GM19328 (cell line): ENCODE results near the gene LCE3D.
"Not testable (repeated sequence)": the region's sequence is repeated elsewhere in the genome, so short reads cannot be mapped to it uniquely, and the experiment has no call there.

Experiments
- ATAC-seq: cut with Tn5 transposase; IDR thresholded peaks from one replicate; pipeline ENCODE4 v1.9.1; 2021; ENCODE audit warnings: mild to moderate bottlenecking, moderate library complexity; ENCODE audit not compliant: unreplicated experiment

LCE3D gene

GRCh38 chr1:152580433-152580832 lies at the start of gene LCE3D:
LCE3D (minus strand) TSS chr1:152580516; CDS start chr1:152579936, 580 bp downstream.
- no peak for ATAC-seq

GRCh38 chr1:152626744-152627143 lies 46.4 kb upstream of the LCE3D start:
- no peak for ATAC-seq

GRCh38 chr1:152623203-152623844 lies 43.0 kb upstream of the LCE3D start:
- no peak for ATAC-seq

- ATAC-seq: no peak
These were observed 42.5 kb upstream of the LCE3D start, which contains the start of gene LCE3A for GRCh38 chr1:152622803-152623202. LCE3A (minus strand) TSS chr1:152623103; CDS start chr1:152623103, 0 bp downstream.

- ATAC-seq: no peak
These were observed 41.7 kb upstream of the LCE3D start for GRCh38 chr1:152621993-152622392.

GRCh38 chr1:152613511-152613910 lies 33.2 kb upstream of the LCE3D start, which contains the start of gene LCE3B:
LCE3B (plus strand) TSS chr1:152613811; CDS start chr1:152613811, 0 bp downstream.
- no peak for ATAC-seq

GRCh38 chr1:152599934-152600333 lies 19.6 kb upstream of the LCE3D start, which contains the start of gene LCE3C:
LCE3C (plus strand) TSS chr1:152600234; CDS start chr1:152600732, 498 bp downstream.
- no peak for ATAC-seq

- ATAC-seq: no peak
These were observed 16.7 kb upstream of the LCE3D start for GRCh38 chr1:152596986-152597385.

GRCh38 chr1:152585586-152585985 lies 5.3 kb upstream of the LCE3D start:
- no peak for ATAC-seq

GRCh38 chr1:152582647-152583046 lies 2.3 kb upstream of the LCE3D start:
- ATAC-seq: no peak

GRCh38 chr1:152579526-152579925 lies 790 bp downstream of the LCE3D start:
- ATAC-seq: not testable (repeated sequence)

GRCh38 chr1:152577168-152577567 lies 3.1 kb downstream of the LCE3D start:
- ATAC-seq: no peak

- ATAC-seq: no peak
These were observed 13.6 kb downstream of the LCE3D start, which contains the start of gene LCE3E for GRCh38 chr1:152566681-152567080. LCE3E (minus strand) TSS chr1:152566780; CDS start chr1:152566208, 572 bp downstream.

- ATAC-seq: no peak
These were observed 14.6 kb downstream of the LCE3D start for GRCh38 chr1:152565535-152566215.

- ATAC-seq: no peak
These were observed 15.2 kb downstream of the LCE3D start for GRCh38 chr1:152565115-152565514.

- not testable (repeated sequence) for ATAC-seq
These were observed 32.0 kb downstream of the LCE3D start for GRCh38 chr1:152548358-152548757.

- no peak for ATAC-seq
These were observed 33.6 kb downstream of the LCE3D start for GRCh38 chr1:152546704-152547103.

GRCh38 chr1:152543820-152544219 lies 36.5 kb downstream of the LCE3D start:
- no peak for ATAC-seq

- ATAC-seq: no peak
These were observed 40.4 kb downstream of the LCE3D start for GRCh38 chr1:152539901-152540300.

- no peak for ATAC-seq
These were observed 42.8 kb downstream of the LCE3D start for GRCh38 chr1:152537496-152537895.

GRCh38 chr1:152535774-152536173 lies 44.5 kb downstream of the LCE3D start:
- ATAC-seq: no peak

- no peak for ATAC-seq
These were observed 46.9 kb downstream of the LCE3D start for GRCh38 chr1:152533327-152533938.
